Panc1 (cell line): ENCODE results near the gene RPS18. TPM values are rescaled to one million over a fixed set of nuclear protein-coding genes. Genes with fewer than 3 reads are reported as not detected.

Experiments
- ATAC-seq: fragments of 200-7000 bp; cut with Tn5 transposase; 2 replicates; pipeline ENCODE4 v1.9.1; 2020; ENCODE audit warnings: mild to moderate bottlenecking, moderate library complexity
- BruUV-seq: library from RNA; stranded (reverse); fragments of 400-500 nt; replicated peaks from 2 replicates; lab custom pipeline; 2021; lab: Mats Ljungman, UMichigan
- CTCF ChIA-PET: fragments of 300-600 bp; sonication (Branson Sonifier 250); formaldehyde crosslinking; loops from one replicate; lab custom pipeline; 2022; ENCODE audit warnings: antibody characterized with exemption; lab: Charles Lee
- POLR2A ChIA-PET: fragments of 300-600 bp; sonication (Branson Sonifier 250); formaldehyde crosslinking; loops from one replicate; lab custom pipeline; 2022; ENCODE audit warnings: antibody characterized with exemption; lab: Charles Lee
- DNase-seq: peaks from one replicate; pipeline ENCODE4 v3.0.0-alpha.2; 2010; ENCODE audit warnings: low read depth, low spot score
- H3K27ac ChIP-seq: 2 replicates; pipeline ENCODE4 v1.5.1; 2011; ENCODE audit warnings: mild to moderate bottlenecking, low read length, inconsistent platforms
- H3K27me3 ChIP-seq: fragments of 200-500 bp; sonication (Bioruptor generic); 2 replicates; pipeline ENCODE4 v1.6.0; 2014; ENCODE audit warnings: low read length, inconsistent platforms; ENCODE audit not compliant: control insufficient read depth, insufficient read depth
- H3K36me3 ChIP-seq: fragments of 200-500 bp; sonication (Bioruptor generic); 2 replicates; pipeline ENCODE4 v1.5.1; 2014; ENCODE audit warnings: inconsistent platforms, mild to moderate bottlenecking, low read length, moderate library complexity; ENCODE audit not compliant: control insufficient read depth, insufficient read depth
- H3K4me1 ChIP-seq: 2 replicates; pipeline ENCODE4 v1.5.1; 2011; ENCODE audit warnings: inconsistent platforms, mild to moderate bottlenecking, low read length, moderate library complexity; ENCODE audit not compliant: control insufficient read depth, insufficient read depth
- H3K4me3 ChIP-seq, 2 experiments: 2 replicates each; pipeline ENCODE4 v1.5.1; 2011 to 2012; ENCODE audit warnings: low read depth in 2 of 2, low read length in 2 of 2, mild to moderate bottlenecking in 2 of 2, inconsistent platforms in 1 of 2, moderate library complexity in 1 of 2
- H3K9me3 ChIP-seq: fragments of 200-500 bp; sonication (Bioruptor generic); 2 replicates; pipeline ENCODE4 v1.5.1; 2014; ENCODE audit warnings: low read depth, mild to moderate bottlenecking, inconsistent platforms, low read length, moderate library complexity; ENCODE audit not compliant: control insufficient read depth, insufficient read depth
- POLR2AphosphoS5 ChIP-seq: IDR thresholded peaks from 2 replicates; pipeline ENCODE4 v1.6.1; 2012; ENCODE audit warnings: mild to moderate bottlenecking, low read depth, low read length, moderate library complexity
- SIN3A ChIP-seq: IDR thresholded peaks from 2 replicates; pipeline ENCODE4 v1.6.1; 2012; ENCODE audit warnings: low read depth, mild to moderate bottlenecking, low read length, moderate library complexity, borderline replicate concordance; ENCODE audit not compliant: insufficient read depth
- TCF7L2 ChIP-seq: IDR thresholded peaks from 2 replicates; pipeline ENCODE4 v1.6.1; 2011; ENCODE audit warnings: mild to moderate bottlenecking, low read depth, low read length, inconsistent platforms
- in situ Hi-C: cut with HindIII; loops from 2 replicates; pipeline ENCODE4 v1.10.0; 2016; ENCODE audit warnings: low sequenced_read_pairs, low pct_unique_long_range_greater_than_20kb
- intact Hi-C: fragments of 100-400 bp; cut with micrococcal nuclease; formaldehyde crosslinking; loops from one replicate; pipeline ENCODE4 v1.10.0; 2022; ENCODE audit not compliant: unreplicated experiment
- total RNA-seq: library from RNA; stranded (reverse); gene quantifications from one replicate; pipeline ENCODE4 v1.2.1, GENCODE V29; 2021; ENCODE audit not compliant: unreplicated experiment
- TF ChIP-seq, protein P1 (sequence below), 2 experiments: IDR thresholded peaks; 2 replicates each; pipeline ENCODE4 v1.6.1; 2011 to 2012; ENCODE audit warnings: low read depth in 2 of 2, control low read depth in 1 of 2, low read length in 1 of 2, mild to moderate bottlenecking in 1 of 2, moderate library complexity in 1 of 2; ENCODE audit not compliant: insufficient read depth in 1 of 2
- TF ChIP-seq, protein P2 (sequence below): fragments of 450-650 bp; IDR thresholded peaks from 2 replicates; pipeline ENCODE4 v1.5.1; 2017; ENCODE audit warnings: mild to moderate bottlenecking

The RPS18 gene
- total RNA-seq, 1 experiment from 2014 or later, result 1,987 TPM

DNA sequence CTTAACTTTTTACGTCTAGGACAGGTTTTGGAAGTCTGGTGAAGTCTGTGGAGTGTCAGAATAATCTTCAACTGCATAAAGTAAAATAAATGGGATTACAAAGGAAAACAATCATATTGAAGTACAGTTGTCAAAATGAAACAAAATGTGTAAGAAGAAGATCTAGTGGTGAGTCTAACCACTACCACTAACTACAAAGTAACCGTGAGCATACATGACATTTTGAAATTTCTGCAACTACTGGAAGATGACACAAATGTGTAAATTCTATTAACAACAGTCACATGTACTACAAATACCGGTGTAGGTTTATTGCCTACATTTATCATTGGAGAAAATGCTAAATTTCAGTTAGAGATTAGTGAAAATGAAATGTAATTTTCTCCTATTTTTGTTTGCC is 29.9 kb upstream of the RPS18 start:
- Histone ChIP-seq H3K9me3 (no peaks in the 10 kb centered on the region), H3K36me3 (no peaks in the 10 kb centered on the region), H3K27me3 (no peaks in the 10 kb centered on the region), H3K27ac (no peak overlapping the region), H3K4me3 (no peak overlapping the region), H3K4me1 (no peaks in the 10 kb centered on the region)
- ATAC-seq (no peak), DNase-seq (no peak)
- BruUV-seq, result no TSS peak
- in situ Hi-C loops (no loop called here), intact Hi-C loops (loop anchor here (10.0 kb wide), 1 partner anchor 227 kb away; no protein-coding TSS in a partner anchor)
- ChIA-PET POLR2A (no interaction called here), CTCF (no interaction called here)
- TF ChIP-seq, protein P1, sequence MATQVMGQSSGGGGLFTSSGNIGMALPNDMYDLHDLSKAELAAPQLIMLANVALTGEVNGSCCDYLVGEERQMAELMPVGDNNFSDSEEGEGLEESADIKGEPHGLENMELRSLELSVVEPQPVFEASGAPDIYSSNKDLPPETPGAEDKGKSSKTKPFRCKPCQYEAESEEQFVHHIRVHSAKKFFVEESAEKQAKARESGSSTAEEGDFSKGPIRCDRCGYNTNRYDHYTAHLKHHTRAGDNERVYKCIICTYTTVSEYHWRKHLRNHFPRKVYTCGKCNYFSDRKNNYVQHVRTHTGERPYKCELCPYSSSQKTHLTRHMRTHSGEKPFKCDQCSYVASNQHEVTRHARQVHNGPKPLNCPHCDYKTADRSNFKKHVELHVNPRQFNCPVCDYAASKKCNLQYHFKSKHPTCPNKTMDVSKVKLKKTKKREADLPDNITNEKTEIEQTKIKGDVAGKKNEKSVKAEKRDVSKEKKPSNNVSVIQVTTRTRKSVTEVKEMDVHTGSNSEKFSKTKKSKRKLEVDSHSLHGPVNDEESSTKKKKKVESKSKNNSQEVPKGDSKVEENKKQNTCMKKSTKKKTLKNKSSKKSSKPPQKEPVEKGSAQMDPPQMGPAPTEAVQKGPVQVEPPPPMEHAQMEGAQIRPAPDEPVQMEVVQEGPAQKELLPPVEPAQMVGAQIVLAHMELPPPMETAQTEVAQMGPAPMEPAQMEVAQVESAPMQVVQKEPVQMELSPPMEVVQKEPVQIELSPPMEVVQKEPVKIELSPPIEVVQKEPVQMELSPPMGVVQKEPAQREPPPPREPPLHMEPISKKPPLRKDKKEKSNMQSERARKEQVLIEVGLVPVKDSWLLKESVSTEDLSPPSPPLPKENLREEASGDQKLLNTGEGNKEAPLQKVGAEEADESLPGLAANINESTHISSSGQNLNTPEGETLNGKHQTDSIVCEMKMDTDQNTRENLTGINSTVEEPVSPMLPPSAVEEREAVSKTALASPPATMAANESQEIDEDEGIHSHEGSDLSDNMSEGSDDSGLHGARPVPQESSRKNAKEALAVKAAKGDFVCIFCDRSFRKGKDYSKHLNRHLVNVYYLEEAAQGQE (IDR thresholded peaks at IDR 0.05; ENCODE audit: insufficient read depth in 1 of 2, low read depth in 2 of 2, low read length in 1 of 2), result no peak
- TF ChIP-seq POLR2AphosphoS5 (no peak), TCF7L2 (no peak), SIN3A (no peak)
- TF ChIP-seq, protein P2, sequence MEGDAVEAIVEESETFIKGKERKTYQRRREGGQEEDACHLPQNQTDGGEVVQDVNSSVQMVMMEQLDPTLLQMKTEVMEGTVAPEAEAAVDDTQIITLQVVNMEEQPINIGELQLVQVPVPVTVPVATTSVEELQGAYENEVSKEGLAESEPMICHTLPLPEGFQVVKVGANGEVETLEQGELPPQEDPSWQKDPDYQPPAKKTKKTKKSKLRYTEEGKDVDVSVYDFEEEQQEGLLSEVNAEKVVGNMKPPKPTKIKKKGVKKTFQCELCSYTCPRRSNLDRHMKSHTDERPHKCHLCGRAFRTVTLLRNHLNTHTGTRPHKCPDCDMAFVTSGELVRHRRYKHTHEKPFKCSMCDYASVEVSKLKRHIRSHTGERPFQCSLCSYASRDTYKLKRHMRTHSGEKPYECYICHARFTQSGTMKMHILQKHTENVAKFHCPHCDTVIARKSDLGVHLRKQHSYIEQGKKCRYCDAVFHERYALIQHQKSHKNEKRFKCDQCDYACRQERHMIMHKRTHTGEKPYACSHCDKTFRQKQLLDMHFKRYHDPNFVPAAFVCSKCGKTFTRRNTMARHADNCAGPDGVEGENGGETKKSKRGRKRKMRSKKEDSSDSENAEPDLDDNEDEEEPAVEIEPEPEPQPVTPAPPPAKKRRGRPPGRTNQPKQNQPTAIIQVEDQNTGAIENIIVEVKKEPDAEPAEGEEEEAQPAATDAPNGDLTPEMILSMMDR, result no peak

DNA sequence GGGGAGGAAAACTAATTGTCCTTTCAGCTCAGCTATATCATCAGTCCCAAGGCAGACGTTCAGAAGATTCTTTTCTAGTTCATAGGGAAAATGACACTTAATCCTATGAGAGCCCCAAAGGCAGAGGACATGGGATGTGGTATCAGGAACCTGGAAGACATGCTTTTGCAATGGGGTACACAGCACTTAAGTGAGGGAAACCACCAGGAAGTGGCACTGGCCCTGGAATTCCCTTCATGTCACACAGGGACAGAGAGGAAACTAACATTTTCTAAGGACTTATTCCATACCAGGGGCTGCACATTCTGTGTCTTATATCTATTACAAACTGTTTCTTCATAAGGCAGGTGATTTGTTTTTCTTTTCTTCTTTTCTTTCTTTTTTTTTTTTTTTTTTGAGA is 28.4 kb upstream of the RPS18 start:
- H3K36me3 ChIP-seq, result no peaks in the 10 kb centered on the region
- no peaks in the 10 kb centered on the region for H3K4me1 ChIP-seq
- ChIA-PET CTCF (interaction anchor here (0.6 kb wide), 1 partner anchor 213 kb away, joined by 4 read pairs; no protein-coding TSS in a partner anchor), POLR2A (interaction anchor here (0.7 kb wide), 1 partner anchor 33 kb away, joined by 6 read pairs; the partner anchor contains the start of gene B3GALT4)
- H3K27ac ChIP-seq, result no peak overlapping the region
- H3K27me3 ChIP-seq, result no peaks in the 10 kb centered on the region
- no peak for ATAC-seq
- no peak for DNase-seq
- no peak overlapping the region for H3K4me3 ChIP-seq
- no peaks in the 10 kb centered on the region for H3K9me3 ChIP-seq
- TF ChIP-seq POLR2AphosphoS5 (no peak), SIN3A (no peak), TCF7L2 (no peak)
- TF ChIP-seq, protein P1 (IDR thresholded peaks at IDR 0.05; ENCODE audit: insufficient read depth in 1 of 2, low read depth in 2 of 2, low read length in 1 of 2), result no peak
- TF ChIP-seq, protein P2, result no peak
- intact Hi-C loops, result loop anchor here (10.0 kb wide), 1 partner anchor 229 kb away; no protein-coding TSS in a partner anchor
- no TSS peak for BruUV-seq
- in situ Hi-C loops, result no loop called here
